K562 (cell line): ENCODE results near the gene KMT2D. TPM values are rescaled to one million over a fixed set of nuclear protein-coding genes. Genes with fewer than 3 reads are reported as not detected.

ENCODE experiments used
- ATAC-seq: fragments of 200-7000 bp; cut with Tn5 transposase; 3 replicates; pipeline ENCODE4 v1.9.1; 2020; ENCODE audit warnings: moderate library complexity
- BruUV-seq: library from RNA; stranded (reverse); fragments of 400-500 nt; replicated peaks from 2 replicates; lab custom pipeline; 2021; lab: Mats Ljungman, UMichigan
- CTCF ChIA-PET: fragments of 300-600 bp; formaldehyde crosslinking; extraction: SDS; loops from one replicate; lab custom pipeline; 2021; ENCODE audit warnings: low intra/inter-chr PET ratio; lab: Yijun Ruan, JAX
- POLR2A ChIA-PET: fragments of 300-600, 350-650 bp; sonication (Branson Sonifier 250); formaldehyde crosslinking; extraction: SDS; loops from one replicate; lab custom pipeline; 2021; ENCODE audit warnings: antibody characterized with exemption, inconsistent platforms; lab: Yijun Ruan, JAX
- DNase-seq, 4 experiments: peaks; one replicate each; pipeline versions ENCODE4 v3.0.0 to v3.0.0-alpha.2; 2011 to 2018; ENCODE audit warnings: low spot score in 3 of 4, mixed read lengths in 3 of 4; ENCODE audit errors: extremely low read depth in 1 of 4
- FAIRE-seq: peaks from 2 replicates; lab custom pipeline; 2011; peaks lifted over from hg19 to GRCh38; lab: Jason Lieb, UNC
- H2AFZ ChIP-seq: 2 replicates; pipeline ENCODE4 v1.6.0; 2011; ENCODE audit warnings: low read depth, low read length, control low read depth, inconsistent platforms
- H3K27ac ChIP-seq: fragments of 200-600 bp; 3 replicates; pipeline ENCODE4 v1.8.0; 2011; ENCODE audit warnings: low read depth, mild to moderate bottlenecking, control low read depth, inconsistent platforms, low read length, moderate library complexity, mixed read lengths; ENCODE audit errors: extremely low read depth
- H3K27me3 ChIP-seq, 2 experiments: fragments of 300-600 bp in 1 of 2; 2 replicates in 1 of 2; 3 replicates in 1 of 2; pipeline versions ENCODE4 v1.6.0 to v1.8.0; 2011; ENCODE audit warnings: inconsistent platforms in 2 of 2, low read length in 2 of 2, mild to moderate bottlenecking in 1 of 2, mixed read lengths in 1 of 2, moderate library complexity in 1 of 2; ENCODE audit not compliant: control insufficient read depth in 2 of 2, insufficient read depth in 2 of 2
- H3K36me3 ChIP-seq: fragments of 300-600 bp; 3 replicates; pipeline ENCODE4 v1.8.0; 2011; ENCODE audit warnings: mild to moderate bottlenecking, low read length, inconsistent platforms; ENCODE audit not compliant: control insufficient read depth, insufficient read depth
- H3K4me1 ChIP-seq, 2 experiments: fragments of 200-600 bp in 1 of 2; replicated peaks in 1 of 2; 2 replicates in 1 of 2; 3 replicates in 1 of 2; pipeline versions ENCODE4 v1.5.1 to v1.8.0; 2011; ENCODE audit warnings: inconsistent platforms in 2 of 2, low read length in 2 of 2, mild to moderate bottlenecking in 1 of 2, mixed read lengths in 1 of 2, moderate library complexity in 1 of 2; ENCODE audit not compliant: control insufficient read depth in 2 of 2, insufficient read depth in 2 of 2
- H3K4me2 ChIP-seq: 2 replicates; pipeline ENCODE4 v1.6.1; 2011; ENCODE audit warnings: low read length, control low read depth, inconsistent platforms, mixed read lengths; ENCODE audit not compliant: insufficient read depth
- H3K4me3 ChIP-seq: fragments of 200-600 bp; sonication (generic), shearing (Covaris generic); 2 replicates; pipeline ENCODE4 v1.5.1; 2016; ENCODE audit warnings: control low read depth, inconsistent platforms
- H3K79me2 ChIP-seq: fragments of 200-600 bp; 3 replicates; pipeline ENCODE4 v1.8.0; 2011; ENCODE audit warnings: low read length, inconsistent platforms; ENCODE audit not compliant: control insufficient read depth, insufficient read depth
- H3K9ac ChIP-seq, 2 experiments: 2 replicates each; pipeline versions ENCODE4 v1.6.0 to v1.6.1; 2011; ENCODE audit warnings: low read depth in 2 of 2, low read length in 2 of 2, control low read depth in 1 of 2, inconsistent platforms in 1 of 2, mild to moderate bottlenecking in 1 of 2, mixed read lengths in 1 of 2; ENCODE audit not compliant: insufficient read depth in 1 of 2
- H3K9me1 ChIP-seq: one replicate; pipeline ENCODE4 v1.6.0; 2011; ENCODE audit warnings: inconsistent platforms, mild to moderate bottlenecking, low read length, moderate library complexity; ENCODE audit not compliant: control insufficient read depth, insufficient read depth
- H3K9me3 ChIP-seq: replicated peaks from 2 replicates; pipeline ENCODE4 v1.5.1; 2011; ENCODE audit warnings: low read depth, low read length, inconsistent platforms; ENCODE audit not compliant: control insufficient read depth, insufficient read depth
- H4K20me1 ChIP-seq: replicated peaks from 2 replicates; pipeline ENCODE4 v1.6.1; 2011; ENCODE audit warnings: low read length, inconsistent platforms, mixed read lengths; ENCODE audit not compliant: control insufficient read depth, insufficient read depth
- CEBPG ChIP-seq, 3 experiments: fragments of 200-800 bp in 1 of 3; sonication (Bioruptor generic) in 1 of 3; sonication (generic) in 1 of 3; formaldehyde crosslinking in 1 of 3; IDR thresholded peaks in 2 of 3; conservative IDR thresholded peaks in 1 of 3; 2 replicates each; pipeline versions ENCODE4 v1.6.1 to v1.8.0; 2016 to 2022; ENCODE audit warnings: missing compliant biosample characterization in 2 of 3, missing genetic modification characterization in 2 of 3, mild to moderate bottlenecking in 1 of 3, missing genetic modification reagents in 1 of 3
- ETV5 ChIP-seq: sonication (generic); formaldehyde crosslinking; IDR thresholded peaks from 2 replicates; pipeline ENCODE4 v1.4.0; 2020; ENCODE audit warnings: low read depth, mild to moderate bottlenecking, missing genetic modification reagents
- MEF2A ChIP-seq: IDR thresholded peaks from 2 replicates; pipeline ENCODE4 v1.6.1; 2011; ENCODE audit warnings: low read depth, mild to moderate bottlenecking, low read length, moderate library complexity; ENCODE audit not compliant: control insufficient read depth
- NEUROD1 ChIP-seq: fragments of 150-350 bp; IDR thresholded peaks from 2 replicates; pipeline ENCODE4 v1.6.1; 2014; ENCODE audit warnings: borderline replicate concordance, low read length, low read depth; ENCODE audit not compliant: partially characterized antibody
- RBFOX2 ChIP-seq: fragments of 200-400 bp; formaldehyde crosslinking; IDR thresholded peaks from 2 replicates; pipeline ENCODE4 v1.6.1; 2017; ENCODE audit warnings: low read depth, mild to moderate bottlenecking, low read length, moderate library complexity
- SLC30A9 ChIP-seq: fragments of 250-450 bp; sonication (Bioruptor Pico); IDR thresholded peaks from 2 replicates; pipeline ENCODE4 v1.8.0; 2022; ENCODE audit warnings: mild to moderate bottlenecking, moderate library complexity
- SMARCC2 ChIP-seq: fragments of 450-650 bp; IDR thresholded peaks from 2 replicates; pipeline ENCODE4 v1.6.1; 2017; ENCODE audit warnings: antibody characterized with exemption, moderate library complexity, mild to moderate bottlenecking, low read depth
- ZBTB34 ChIP-seq: fragments of 250-450 bp; sonication (Bioruptor Pico); IDR thresholded peaks from 2 replicates; pipeline ENCODE4 v1.8.0; 2021; ENCODE audit warnings: mild to moderate bottlenecking, moderate library complexity
- ZNF512 ChIP-seq: IDR thresholded peaks from 2 replicates; pipeline ENCODE4 v1.6.1; 2016; ENCODE audit warnings: missing genetic modification characterization, missing compliant biosample characterization
- WGBS: fragments of 100-300 bp; shearing (Covaris generic); methylation state at CpG from one replicate; pipeline ENCODE4 v1.1.6; 2016; ENCODE audit warnings: low coverage, mixed read lengths; ENCODE audit not compliant: insufficient coverage; ENCODE audit errors: missing lambda C conversion rate; 5-methylcytosine and 5-hydroxymethylcytosine counted together
- in situ Hi-C: fragments of 300-500 bp; cut with MboI; formaldehyde crosslinking; loops from 4 replicates; pipeline ENCODE4 v1.15.0; 2018; ENCODE audit warnings: inconsistent platforms, mixed read lengths
- intact Hi-C: fragments of 100-400 bp; cut with micrococcal nuclease; formaldehyde crosslinking; loops from 2 replicates; pipeline ENCODE4 v1.14.2; 2022
- polyA plus RNA-seq, 8 experiments: library from polyadenylated mRNA; depleted of rRNA in 4 of 8; stranded (reverse) in 5 of 8; unstranded in 3 of 8; fragments of >200 nt; fragmentation: Nextera tagmentation in 2 of 8; fragmentation: Illumina TruSeq in 1 of 8; extraction: Ambion mirVana in 2 of 8; extraction: Trizol in 1 of 8; gene quantifications; 2 replicates each; pipeline versions ENCODE4 v1.2.1 to v1.2.3, GENCODE V29; 2011 to 2014; ENCODE audit warnings: inconsistent platforms in 1 of 8, missing spikeins in 1 of 8
- total RNA-seq, 7 experiments: library from RNA; depleted of rRNA in 6 of 7; stranded (reverse); fragments of >200 nt in 6 of 7; fragmentation: Illumina TruSeq in 2 of 7; extraction: Trizol in 2 of 7; gene quantifications; 2 replicates each; pipeline versions ENCODE4 v1.2.1 to v1.2.3, GENCODE V29; 2011 to 2021; ENCODE audit warnings: low replicate concordance in 1 of 7

KMT2D gene
- total and polyA plus RNA-seq, 9 of the 15 experiments (the other 6 are each of a cell fraction or from before 2014, with no cell fraction given), result 0.22 to 93.7 (median 13.7) TPM

GRCh38 chr12:49041036-49041880, 19.3 kb downstream of the KMT2D start:
- Histone ChIP-seq H3K36me3 (peaks cover 97% of the 10 kb centered on the region), H2AFZ (no peak overlapping the region), H3K27me3 (no peaks in the 10 kb centered on the region), H3K4me1 (0 out of 5 replicates have a peak, but pooled peaks cover 0 to 3% of the 10 kb centered on the region in 2 experiments), H4K20me1 (peaks cover 4% of the 10 kb centered on the region), H3K27ac (no peak overlapping the region), H3K9me1 (no peaks in the 10 kb centered on the region), H3K79me2 (no peaks in the 10 kb centered on the region), H3K4me2 (no peak overlapping the region), H3K9ac (no peak overlapping the region), H3K4me3 (no peak overlapping the region), H3K9me3 (no peaks in the 10 kb centered on the region)
- TSS peak; percentile 15 for BruUV-seq
- intact Hi-C loops, result no loop called here
- in situ Hi-C loops, result no loop called here
- TF ChIP-seq SMARCC2 (no peak), RBFOX2 (0 out of 2 replicates have a peak, but pooled peaks have one; percentile 21), ZBTB34 (CRISPR knock-in tag) (no peak), NEUROD1 (no peak), ZNF512 (tag) (no peak), MEF2A (no peak), SLC30A9 (CRISPR knock-in tag) (no peak), ETV5 (CRISPR knock-in tag) (no peak), CEBPG (CRISPR knock-in tag; IDR thresholded peaks at IDR 0.05) (no peak), CEBPG (tag; conservative IDR thresholded peaks at IDR 0.05 in 1 of 2, IDR thresholded peaks at IDR 0.05 in 1 of 2) (no peak)
- 89% methylated on average over 8 of the region's 31 CpGs for WGBS
- DNase-seq, result no peak
- no peak for FAIRE-seq
- ATAC-seq, result no peak
- CTCF ChIA-PET, result no interaction called here
- POLR2A ChIA-PET, result interaction anchor here (0.8 to 12.9 kb wide), 4 partner anchors 8 to 57 kb away, joined by 3 to 78 read pairs (median 9); partner anchors contain the start of gene PRKAG1
